Activated CD8-positive, alpha-beta T cell treated with anti-CD3 and anti-CD28 coated beads for 36 hours (primary cell): ENCODE results near the gene RALY. TPM values are rescaled to one million over a fixed set of nuclear protein-coding genes. Genes with fewer than 3 reads are reported as not detected.
A peak's percentile ranks its signal among the peaks of the same experiment; 100 is the strongest.

Experiments
- ATAC-seq: fragments of 200-7000 bp; cut with Tn5 transposase; one replicate; pipeline ENCODE4 v1.10.0; 2021; ENCODE audit warnings: mild to moderate bottlenecking, moderate library complexity
- CTCF ChIA-PET: fragments of 350-600 bp; sonication (Branson Sonifier 250); formaldehyde crosslinking; loops from one replicate; lab custom pipeline; 2021; ENCODE audit warnings: antibody characterized with exemption; lab: Charles Lee
- POLR2A ChIA-PET: fragments of 350-600 bp; sonication (Branson Sonifier 250); formaldehyde crosslinking; loops from one replicate; lab custom pipeline; 2021; ENCODE audit warnings: antibody characterized with exemption; lab: Charles Lee
- DNase-seq: peaks from one replicate; pipeline ENCODE4 v3.0.0-alpha.2; 2020
- H3K27ac Mint-ChIP-seq: one replicate; pipeline ENCODE4 v1.8.0; 2021; ENCODE audit warnings: mild to moderate bottlenecking, mixed read lengths
- H3K27me3 Mint-ChIP-seq: one replicate; pipeline ENCODE4 v1.8.0; 2021; ENCODE audit warnings: mixed read lengths
- H3K36me3 Mint-ChIP-seq: one replicate; pipeline ENCODE4 v1.8.0; 2021; ENCODE audit warnings: low read depth, mixed read lengths
- H3K4me1 Mint-ChIP-seq: one replicate; pipeline ENCODE4 v1.8.0; 2021; ENCODE audit warnings: low read depth, mixed read lengths
- H3K4me3 Mint-ChIP-seq: one replicate; pipeline ENCODE4 v1.8.0; 2021; ENCODE audit warnings: mild to moderate bottlenecking, moderate library complexity, mixed read lengths
- H3K9me3 Mint-ChIP-seq: one replicate; pipeline ENCODE4 v1.8.0; 2021; ENCODE audit warnings: mixed read lengths
- CTCF ChIP-seq: fragments of 200-600 bp; IDR thresholded peaks from one replicate; pipeline ENCODE4 v1.8.0; 2022; ENCODE audit warnings: antibody characterized with exemption, mild to moderate bottlenecking
- intact Hi-C: fragments of 100-400 bp; cut with micrococcal nuclease; formaldehyde crosslinking; loops from one replicate; pipeline ENCODE4 v1.10.0; 2022
- total RNA-seq, 2 experiments: library from RNA; stranded (reverse); gene quantifications; one replicate each; pipeline ENCODE4 v1.2.3, GENCODE V29; 2021

The RALY gene
- total RNA-seq = 100 to 1,000 TPM; 151 to 153 TPM

- peak within 1 kb of the TSS; percentile 97 for H3K27ac Mint-ChIP-seq
- ATAC-seq = peak; percentile 81
- POLR2A ChIA-PET = interaction anchor here (0.6 to 2.3 kb wide), 9 partner anchors 11 to 119 kb away, joined by 3 to 20 read pairs (median 3); partner anchors contain the start of gene EIF2S2
- intact Hi-C loops = loop anchor here (1.0 kb wide), 1 partner anchor 119 kb away; the partner anchor contains the start of gene EIF2S2
- DNase-seq = peak; percentile 97
- peak within 1 kb of the TSS; percentile 98 for H3K4me3 Mint-ChIP-seq
- no peaks in the 10 kb centered on the region for H3K9me3 Mint-ChIP-seq
- no peaks in the 10 kb centered on the region for H3K27me3 Mint-ChIP-seq
- H3K36me3 Mint-ChIP-seq = peaks cover 42% of the 10 kb centered on the region
- peaks cover 59% of the 10 kb centered on the region for H3K4me1 Mint-ChIP-seq
- CTCF ChIA-PET = interaction anchor here (0.8 to 1.5 kb wide), 8 partner anchors 12 to 326 kb away, joined by 3 to 4 read pairs (median 3); partner anchors contain the start of gene PXMP4
- no peak for TF ChIP-seq CTCF
Observed at GRCh38 chr20:33993576-33994221, at the start of gene RALY. RALY (plus strand) TSS chr20:33993911; CDS start chr20:34072075, 78,164 bp downstream.

- Mint-ChIP-seq H3K4me3 (no peak overlapping the region), H3K27me3 (no peaks in the 10 kb centered on the region), H3K9me3 (peaks cover 20% of the 10 kb centered on the region), H3K36me3 (peaks cover 3% of the 10 kb centered on the region), H3K4me1 (no peaks in the 10 kb centered on the region), H3K27ac (no peak overlapping the region)
- POLR2A ChIA-PET = no interaction called here
- TF ChIP-seq CTCF = no peak
- CTCF ChIA-PET = no interaction called here
- ATAC-seq (no peak), DNase-seq (no peak)
- intact Hi-C loops = no loop called here
Observed at GRCh38 chr20:33944914-33945313, 48.8 kb upstream of the RALY start.

GRCh38 chr20:33945391-33946081 is 48.2 kb upstream of the RALY start:
- ChIA-PET CTCF (interaction anchor here (1.4 kb wide), 1 partner anchor 125 kb away, joined by 3 read pairs; no protein-coding TSS in a partner anchor), POLR2A (interaction anchor here (1.0 kb wide), 1 partner anchor 132 kb away, joined by 3 read pairs; no protein-coding TSS in a partner anchor)
- H3K27ac Mint-ChIP-seq = no peak overlapping the region
- TF ChIP-seq CTCF = no peak
- intact Hi-C loops = no loop called here
- peaks cover 3% of the 10 kb centered on the region for H3K36me3 Mint-ChIP-seq
- DNase-seq = no peak
- H3K4me3 Mint-ChIP-seq = no peak overlapping the region
- ATAC-seq = no peak
- H3K27me3 Mint-ChIP-seq = no peaks in the 10 kb centered on the region
- no peaks in the 10 kb centered on the region for H3K4me1 Mint-ChIP-seq
- peaks cover 20% of the 10 kb centered on the region for H3K9me3 Mint-ChIP-seq

GRCh38 chr20:33947709-33948295 is 45.9 kb upstream of the RALY start:
- peak; percentile 88 for TF ChIP-seq CTCF
- DNase-seq (peak; percentile 73), ATAC-seq (peak; percentile 88)
- Mint-ChIP-seq H3K4me1 (no peaks in the 10 kb centered on the region), H3K27me3 (peaks cover 1% of the 10 kb centered on the region), H3K4me3 (no peak overlapping the region), H3K36me3 (peaks cover 3% of the 10 kb centered on the region), H3K27ac (no peak overlapping the region), H3K9me3 (peaks cover 22% of the 10 kb centered on the region)
- intact Hi-C loops = no loop called here
- POLR2A ChIA-PET = no interaction called here
- CTCF ChIA-PET = interaction anchor here (1.4 kb wide), 1 partner anchor 75 kb away, joined by 4 read pairs; no protein-coding TSS in a partner anchor
